ENCODE measurements around the gene TMEM161B. TPM values are rescaled to one million over a fixed set of nuclear protein-coding genes. Genes with fewer than 3 reads are reported as not detected.
"Not testable (repeated sequence)": the region's sequence is repeated elsewhere in the genome, so short reads cannot be mapped to it uniquely, and the experiment has no call there.

The TMEM161B gene
- total RNA-seq, 1 donor from 2014 or later = 21.5 TPM

DNA sequence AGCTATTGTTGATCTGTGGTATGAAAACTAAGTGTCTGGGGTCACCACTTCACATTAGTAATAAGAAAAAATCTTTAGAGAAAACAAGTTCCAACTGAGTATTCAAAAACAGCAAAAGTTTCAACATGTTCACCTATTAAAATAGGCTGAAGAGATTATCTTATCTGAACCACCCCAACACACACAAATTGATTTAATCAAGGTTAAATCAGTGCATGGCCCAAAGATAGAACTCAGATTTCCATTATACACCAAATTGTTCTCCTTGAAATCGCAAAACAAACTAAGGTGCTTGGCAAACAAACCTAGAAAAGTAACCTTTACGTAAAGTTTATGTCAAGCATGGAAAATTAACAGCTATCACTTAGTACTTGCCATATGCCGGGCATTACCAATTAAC lies 61.1 kb downstream of the TMEM161B start:
- Mint-ChIP-seq H3K27me3 (ENCODE audit: unreplicated experiment) (no peaks in the 10 kb centered on the region), H3K4me3 (ENCODE audit: unreplicated experiment) (no peak overlapping the region), H3K27ac (ENCODE audit: unreplicated experiment) (no peak overlapping the region), H3K36me3 (ENCODE audit: unreplicated experiment) (no peaks in the 10 kb centered on the region), H3K9me3 (ENCODE audit: unreplicated experiment) (no peaks in the 10 kb centered on the region), H3K4me1 (ENCODE audit: low read depth, unreplicated experiment) (peaks cover 3% of the 10 kb centered on the region)
- TF ChIP-seq, protein P1, sequence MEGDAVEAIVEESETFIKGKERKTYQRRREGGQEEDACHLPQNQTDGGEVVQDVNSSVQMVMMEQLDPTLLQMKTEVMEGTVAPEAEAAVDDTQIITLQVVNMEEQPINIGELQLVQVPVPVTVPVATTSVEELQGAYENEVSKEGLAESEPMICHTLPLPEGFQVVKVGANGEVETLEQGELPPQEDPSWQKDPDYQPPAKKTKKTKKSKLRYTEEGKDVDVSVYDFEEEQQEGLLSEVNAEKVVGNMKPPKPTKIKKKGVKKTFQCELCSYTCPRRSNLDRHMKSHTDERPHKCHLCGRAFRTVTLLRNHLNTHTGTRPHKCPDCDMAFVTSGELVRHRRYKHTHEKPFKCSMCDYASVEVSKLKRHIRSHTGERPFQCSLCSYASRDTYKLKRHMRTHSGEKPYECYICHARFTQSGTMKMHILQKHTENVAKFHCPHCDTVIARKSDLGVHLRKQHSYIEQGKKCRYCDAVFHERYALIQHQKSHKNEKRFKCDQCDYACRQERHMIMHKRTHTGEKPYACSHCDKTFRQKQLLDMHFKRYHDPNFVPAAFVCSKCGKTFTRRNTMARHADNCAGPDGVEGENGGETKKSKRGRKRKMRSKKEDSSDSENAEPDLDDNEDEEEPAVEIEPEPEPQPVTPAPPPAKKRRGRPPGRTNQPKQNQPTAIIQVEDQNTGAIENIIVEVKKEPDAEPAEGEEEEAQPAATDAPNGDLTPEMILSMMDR (IDR thresholded peaks at IDR 0.05; ENCODE audit: partially characterized antibody, unreplicated experiment) = no peak
- no peak for DNase-seq

DNA sequence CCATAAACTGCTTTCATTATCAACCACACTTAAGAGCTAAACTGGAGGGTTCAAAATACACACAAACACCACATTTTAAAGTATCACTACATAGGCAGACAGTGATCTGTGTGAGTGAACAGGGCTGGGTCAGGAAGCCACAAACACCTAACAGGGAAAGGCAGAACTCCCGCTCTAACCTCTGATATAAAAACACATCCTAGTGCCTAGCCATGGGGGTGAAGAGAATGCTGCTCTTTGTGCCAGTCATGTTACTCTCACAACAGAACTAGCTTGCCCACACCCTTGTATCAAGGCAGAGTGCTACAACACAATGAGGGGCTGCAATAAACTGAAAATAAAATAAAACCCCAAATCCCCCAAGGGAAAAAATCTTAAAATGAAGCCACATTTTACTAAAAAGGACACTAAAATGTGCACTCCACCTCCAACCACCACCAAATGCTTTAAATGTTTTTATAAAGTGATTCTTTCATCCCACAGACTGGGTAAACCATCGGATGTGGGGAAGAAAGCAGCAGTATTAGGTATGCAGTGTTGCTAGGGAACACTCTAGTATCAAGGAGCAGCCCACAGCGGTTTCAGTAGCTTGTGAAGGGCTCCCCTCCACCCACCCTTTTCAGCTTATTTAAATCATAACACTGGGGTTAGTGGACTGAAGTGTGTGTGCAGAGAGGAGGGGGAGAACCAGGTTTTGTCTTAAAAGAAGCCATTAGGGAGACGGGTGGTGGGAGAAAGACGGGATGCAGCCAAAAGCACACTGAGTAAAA lies 64.5 kb downstream of the TMEM161B start:
- TF ChIP-seq, protein P1 (IDR thresholded peaks at IDR 0.05; ENCODE audit: partially characterized antibody, unreplicated experiment) = no peak
- no peak for DNase-seq
- H3K36me3 Mint-ChIP-seq (ENCODE audit: unreplicated experiment) = no peaks in the 10 kb centered on the region
- H3K27ac Mint-ChIP-seq (ENCODE audit: unreplicated experiment) = no peak overlapping the region
- no peaks in the 10 kb centered on the region for H3K27me3 Mint-ChIP-seq (ENCODE audit: unreplicated experiment)
- H3K4me3 Mint-ChIP-seq (ENCODE audit: unreplicated experiment) = no peak overlapping the region
- peaks cover 3% of the 10 kb centered on the region for H3K4me1 Mint-ChIP-seq (ENCODE audit: low read depth, unreplicated experiment)
- H3K9me3 Mint-ChIP-seq (ENCODE audit: unreplicated experiment) = no peaks in the 10 kb centered on the region

DNA sequence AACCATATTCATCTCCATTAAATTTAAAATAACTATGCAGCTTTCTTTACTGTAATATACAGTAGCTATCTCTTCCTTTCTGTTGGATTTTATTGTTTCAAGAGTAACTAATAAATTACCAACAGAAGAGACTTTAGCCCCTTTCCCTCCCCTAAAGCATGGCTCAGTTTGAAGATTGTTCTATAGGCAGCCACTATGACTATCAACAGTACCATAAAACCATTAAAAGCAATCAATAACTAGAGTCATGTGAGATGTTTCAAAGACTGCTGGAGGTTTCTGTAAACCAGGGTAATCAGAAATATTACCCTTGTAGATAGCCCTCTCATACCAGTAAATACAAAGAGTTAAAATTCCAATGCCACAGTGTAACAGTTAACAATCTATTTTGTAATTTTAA lies 73.0 kb downstream of the TMEM161B start:
- no peak overlapping the region for H3K4me3 Mint-ChIP-seq (ENCODE audit: unreplicated experiment)
- H3K4me1 Mint-ChIP-seq (ENCODE audit: low read depth, unreplicated experiment) = peaks cover 2% of the 10 kb centered on the region
- TF ChIP-seq, protein P1 (IDR thresholded peaks at IDR 0.05; ENCODE audit: partially characterized antibody, unreplicated experiment) = no peak
- H3K36me3 Mint-ChIP-seq (ENCODE audit: unreplicated experiment) = no peaks in the 10 kb centered on the region
- no peak for DNase-seq
- H3K9me3 Mint-ChIP-seq (ENCODE audit: unreplicated experiment) = no peaks in the 10 kb centered on the region
- no peak overlapping the region for H3K27ac Mint-ChIP-seq (ENCODE audit: unreplicated experiment)
- H3K27me3 Mint-ChIP-seq (ENCODE audit: unreplicated experiment) = no peaks in the 10 kb centered on the region

DNA sequence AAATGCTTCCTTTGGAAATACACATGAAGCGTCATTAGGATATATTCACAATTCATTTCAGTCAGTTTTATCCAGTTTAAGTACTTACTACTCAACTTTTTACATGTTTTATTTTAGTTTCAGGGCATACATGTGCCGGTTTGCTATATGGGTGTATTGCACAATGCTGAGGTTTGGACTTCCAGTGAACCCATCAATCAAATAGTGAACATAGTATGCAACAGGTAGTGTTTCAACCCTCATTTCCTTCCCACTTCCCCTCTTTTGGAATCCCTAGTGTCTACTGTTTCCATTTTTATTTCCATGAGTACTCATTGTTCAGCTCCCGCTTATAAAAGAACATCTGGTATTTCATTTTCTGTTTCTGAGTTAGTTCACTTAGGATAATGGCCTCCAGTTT lies 74.7 kb downstream of the TMEM161B start:
- Mint-ChIP-seq H3K4me1 (ENCODE audit: low read depth, unreplicated experiment) (peaks cover 2% of the 10 kb centered on the region), H3K36me3 (ENCODE audit: unreplicated experiment) (peaks cover 6% of the 10 kb centered on the region), H3K27me3 (ENCODE audit: unreplicated experiment) (peaks cover 1% of the 10 kb centered on the region), H3K9me3 (ENCODE audit: unreplicated experiment) (peaks cover 6% of the 10 kb centered on the region), H3K27ac (ENCODE audit: unreplicated experiment) (no peak overlapping the region), H3K4me3 (ENCODE audit: unreplicated experiment) (no peak overlapping the region)
- DNase-seq = no peak
- TF ChIP-seq, protein P1 (IDR thresholded peaks at IDR 0.05; ENCODE audit: partially characterized antibody, unreplicated experiment) = no peak

DNA sequence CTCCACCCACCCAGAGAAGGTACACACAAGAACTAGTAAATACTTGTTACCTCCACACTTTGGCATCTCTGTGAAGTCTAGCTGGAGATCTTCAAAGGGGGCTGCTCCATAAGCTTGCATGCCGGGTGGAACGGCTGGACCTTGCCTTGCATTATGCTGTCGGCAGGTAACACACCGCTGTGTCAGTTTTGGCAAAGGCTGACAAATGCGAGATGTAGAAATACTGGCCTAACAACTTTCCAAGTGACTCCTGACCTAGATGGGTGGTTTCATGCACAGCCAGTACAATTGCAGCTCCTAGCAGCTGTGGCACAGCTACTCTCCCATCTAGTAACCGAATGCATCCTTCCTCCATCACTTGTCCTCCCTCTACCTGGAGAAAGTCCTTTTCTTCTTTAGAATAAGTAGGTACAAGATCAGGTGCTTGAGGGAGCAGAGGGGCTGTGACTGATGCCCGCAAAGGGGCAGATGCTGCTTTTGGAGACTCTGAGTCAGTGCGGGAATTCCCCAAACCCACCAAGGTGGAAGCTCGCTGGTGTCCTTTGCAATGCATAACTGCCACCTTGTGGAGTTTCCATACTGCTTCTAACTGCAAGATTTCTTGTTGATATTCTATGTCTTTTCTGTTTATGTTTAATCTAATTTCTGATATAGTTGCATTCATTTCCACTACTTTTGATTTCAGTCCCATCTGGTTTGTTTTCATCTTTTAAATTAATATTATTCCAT lies 78.4 kb downstream of the TMEM161B start:
- no peak for DNase-seq
- no peaks in the 10 kb centered on the region for H3K4me1 Mint-ChIP-seq (ENCODE audit: low read depth, unreplicated experiment)
- H3K9me3 Mint-ChIP-seq (ENCODE audit: unreplicated experiment) = peaks cover 9% of the 10 kb centered on the region
- H3K4me3 Mint-ChIP-seq (ENCODE audit: unreplicated experiment) = no peak overlapping the region
- H3K27ac Mint-ChIP-seq (ENCODE audit: unreplicated experiment) = no peak overlapping the region
- TF ChIP-seq, protein P1 (IDR thresholded peaks at IDR 0.05; ENCODE audit: partially characterized antibody, unreplicated experiment) = no peak
- H3K27me3 Mint-ChIP-seq (ENCODE audit: unreplicated experiment) = peaks cover 1% of the 10 kb centered on the region
- H3K36me3 Mint-ChIP-seq (ENCODE audit: unreplicated experiment) = peaks cover 18% of the 10 kb centered on the region

DNA sequence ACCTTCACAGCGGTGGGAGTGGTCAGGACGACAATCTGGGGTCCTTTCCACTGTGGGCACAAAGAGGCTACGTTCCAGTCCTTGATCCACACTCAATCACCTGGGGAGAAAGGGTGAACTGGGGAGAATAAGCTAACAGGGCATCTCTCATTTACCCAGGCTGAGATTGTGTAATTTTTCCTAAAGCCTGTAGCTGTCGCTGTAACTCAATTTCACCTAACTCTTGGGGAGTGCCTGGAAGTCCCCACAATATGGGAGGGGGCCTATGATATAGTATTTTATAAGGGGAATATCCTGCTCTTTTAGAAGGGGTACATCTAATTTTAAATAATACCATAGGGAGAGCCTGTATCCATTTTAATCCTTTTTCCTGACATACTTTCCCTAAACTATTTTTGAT lies 79.2 kb downstream of the TMEM161B start:
- H3K27ac Mint-ChIP-seq (ENCODE audit: unreplicated experiment); DNase-seq; H3K9me3 Mint-ChIP-seq (ENCODE audit: unreplicated experiment); H3K27me3 Mint-ChIP-seq (ENCODE audit: unreplicated experiment); H3K4me3 Mint-ChIP-seq (ENCODE audit: unreplicated experiment); H3K4me1 Mint-ChIP-seq (ENCODE audit: low read depth, unreplicated experiment): not testable (repeated sequence)
- peaks cover 18% of the 10 kb centered on the region for H3K36me3 Mint-ChIP-seq (ENCODE audit: unreplicated experiment)

Measured in glutamatergic neuron (in vitro differentiated cells).